ENCODE results near the gene ZFPM1. TPM values are rescaled to one million over a fixed set of nuclear protein-coding genes. Genes with fewer than 3 reads are reported as not detected.
A peak's percentile ranks its signal among the peaks of the same experiment; 100 is the strongest.

ZFPM1 gene
- total and polyA plus RNA-seq, 12 donors = 0.37 to 23.8 (median 3.5) TPM

GRCh38 chr16:88524274-88524972 is 71.3 kb downstream of the ZFPM1 start:
- TF ChIP-seq CTCF (IDR thresholded peaks at IDR 0.05) (no peak), POLR2A (IDR thresholded peaks at IDR 0.05) (no peak)
- DNase-seq = no peak
- Histone ChIP-seq H3K9me3 (replicated peaks in 1 of 3) (no peaks in the 10 kb centered on the region), H3K27me3 (no peaks in the 10 kb centered on the region), H3K27ac (no peak overlapping the region), H3K36me3 (replicated peaks in 1 of 2) (no peaks in the 10 kb centered on the region), H3K4me3 (no peak overlapping the region), H3K4me1 (replicated peaks in 1 of 2) (peaks cover 0 to 15% of the 10 kb centered on the region in 2 donors)
- WGBS, 4 donors = 64 to 76% (median 69%) methylated on average over 8 to 18 of the region's 18 CpGs
- intact Hi-C loops (cut with DNase I) = no loop called here

GRCh38 chr16:88524973-88525662 is 72.0 kb downstream of the ZFPM1 start:
- Histone ChIP-seq H3K4me1 (replicated peaks in 1 of 2) (peaks cover 0 to 15% of the 10 kb centered on the region in 2 donors), H3K4me3 (no peak overlapping the region), H3K36me3 (replicated peaks in 1 of 2) (no peaks in the 10 kb centered on the region), H3K27ac (peak overlapping the region in 1 of 5 donors; percentile 38), H3K9me3 (replicated peaks in 1 of 3) (no peaks in the 10 kb centered on the region), H3K27me3 (no peaks in the 10 kb centered on the region)
- 55 to 64% (median 59%) methylated on average over 5 to 18 of the region's 18 CpGs for WGBS, 4 donors
- TF ChIP-seq POLR2A (IDR thresholded peaks at IDR 0.05) = no peak
- no peak for TF ChIP-seq CTCF (IDR thresholded peaks at IDR 0.05)
- DNase-seq = no peak
- intact Hi-C loops (cut with DNase I) = no loop called here

- Histone ChIP-seq H3K9me3 (replicated peaks in 1 of 3) (no peaks in the 10 kb centered on the region), H3K27ac (peak overlapping the region in 1 of 5 donors; percentile 38), H3K27me3 (no peaks in the 10 kb centered on the region), H3K4me3 (no peak overlapping the region), H3K4me1 (replicated peaks in 1 of 2) (peaks cover 0 to 15% of the 10 kb centered on the region in 2 donors), H3K36me3 (replicated peaks in 1 of 2) (no peaks in the 10 kb centered on the region)
- TF ChIP-seq CTCF (IDR thresholded peaks at IDR 0.05) = no peak
- no peak for TF ChIP-seq POLR2A (IDR thresholded peaks at IDR 0.05)
- DNase-seq = no peak
- 30 to 61% (median 58%) methylated on average over 2 to 17 of the region's 17 CpGs for WGBS, 4 donors
- intact Hi-C loops (cut with DNase I) = no loop called here
These were observed 72.5 kb downstream of the ZFPM1 start for GRCh38 chr16:88525663-88525990.

- no peaks in the 10 kb centered on the region for H3K27me3 ChIP-seq
These were observed 73.2 kb downstream of the ZFPM1 start for GRCh38 chr16:88526008-88526905.

More at GRCh38 chr16:88526008-88526905, 73.2 kb downstream of the ZFPM1 start:
- Histone ChIP-seq H3K4me3 (no peak overlapping the region), H3K4me1 (replicated peaks in 1 of 2) (peaks cover 0 to 15% of the 10 kb centered on the region in 2 donors), H3K9me3 (replicated peaks in 1 of 3) (no peaks in the 10 kb centered on the region), H3K36me3 (replicated peaks in 1 of 2) (no peaks in the 10 kb centered on the region), H3K27ac (peak overlapping the region in 1 of 5 donors; percentile 38)
- 72 to 80% (median 73%) methylated on average over 7 to 29 of the region's 29 CpGs for WGBS, 4 donors
- TF ChIP-seq CTCF (IDR thresholded peaks at IDR 0.05) (no peak), POLR2A (IDR thresholded peaks at IDR 0.05) (no peak)
- no peak for DNase-seq
- intact Hi-C loops (cut with DNase I) = loop anchor here (2.0 kb wide), 2 partner anchors 81 to 83 kb away; no protein-coding TSS in a partner anchor
